AG04450 (cell line): ENCODE results near the gene TCL1B. TPM values are rescaled to one million over a fixed set of nuclear protein-coding genes. Genes with fewer than 3 reads are reported as not detected.

ENCODE experiments used
- CTCF ChIA-PET: fragments of 300-600, 350-600 bp; formaldehyde crosslinking; extraction: SDS; loops from one replicate; lab custom pipeline; 2022; ENCODE audit warnings: antibody characterized with exemption, inconsistent platforms; lab: Charles Lee
- POLR2A ChIA-PET: fragments of 350-600 bp; formaldehyde crosslinking; extraction: SDS; loops from one replicate; lab custom pipeline; 2021; ENCODE audit warnings: antibody characterized with exemption, inconsistent platforms; lab: Yijun Ruan, JAX
- DNase-seq: peaks from one replicate; pipeline ENCODE4 v3.0.0-alpha.2; 2011; ENCODE audit warnings: low read depth, low spot score
- H3K27ac ChIP-seq: one replicate; pipeline ENCODE4 v1.5.1; 2012; ENCODE audit warnings: low read depth, low read length, control low read depth
- H3K27me3 ChIP-seq: one replicate; pipeline ENCODE4 v1.6.0; 2012; ENCODE audit warnings: low read length; ENCODE audit not compliant: control insufficient read depth, insufficient read depth
- H3K4me3 ChIP-seq: 2 replicates; pipeline ENCODE4 v1.5.1; 2011; ENCODE audit warnings: mild to moderate bottlenecking, low read depth, low read length, control low read depth
- H3K9me3 ChIP-seq: 2 replicates; pipeline ENCODE4 v1.5.1; 2012; ENCODE audit warnings: low read length; ENCODE audit not compliant: control insufficient read depth, insufficient read depth
- CTCF ChIP-seq: IDR thresholded peaks from 2 replicates; pipeline ENCODE4 v1.5.1; 2011; ENCODE audit warnings: low read depth, low read length, control low read depth, inconsistent platforms
- polyA plus RNA-seq: library from polyadenylated mRNA; depleted of rRNA; stranded (reverse); fragments of >200 nt; gene quantifications from 2 replicates; pipeline ENCODE4 v1.2.3, GENCODE V29; 2011

The TCL1B gene
- polyA plus RNA-seq, 1 experiment, result not detected

GRCh38 chr14:95677179-95677835, 8.9 kb upstream of the TCL1B start:
- Histone ChIP-seq H3K4me3 (no peak overlapping the region), H3K27me3 (no peaks in the 10 kb centered on the region), H3K27ac (no peak overlapping the region), H3K9me3 (no peaks in the 10 kb centered on the region; the same call in 1 of the 2 replicates)
- ChIA-PET CTCF (no interaction called here), POLR2A (no interaction called here)
- DNase-seq, result no peak
- no peak for TF ChIP-seq CTCF

- no peak for TF ChIP-seq CTCF
- ChIA-PET CTCF (interaction anchor here (0.6 kb wide), 1 partner anchor 490 kb away, joined by 4 read pairs; no protein-coding TSS in a partner anchor), POLR2A (no interaction called here)
These were observed 6.9 kb upstream of the TCL1B start for GRCh38 chr14:95679148-95679815.

DNA sequence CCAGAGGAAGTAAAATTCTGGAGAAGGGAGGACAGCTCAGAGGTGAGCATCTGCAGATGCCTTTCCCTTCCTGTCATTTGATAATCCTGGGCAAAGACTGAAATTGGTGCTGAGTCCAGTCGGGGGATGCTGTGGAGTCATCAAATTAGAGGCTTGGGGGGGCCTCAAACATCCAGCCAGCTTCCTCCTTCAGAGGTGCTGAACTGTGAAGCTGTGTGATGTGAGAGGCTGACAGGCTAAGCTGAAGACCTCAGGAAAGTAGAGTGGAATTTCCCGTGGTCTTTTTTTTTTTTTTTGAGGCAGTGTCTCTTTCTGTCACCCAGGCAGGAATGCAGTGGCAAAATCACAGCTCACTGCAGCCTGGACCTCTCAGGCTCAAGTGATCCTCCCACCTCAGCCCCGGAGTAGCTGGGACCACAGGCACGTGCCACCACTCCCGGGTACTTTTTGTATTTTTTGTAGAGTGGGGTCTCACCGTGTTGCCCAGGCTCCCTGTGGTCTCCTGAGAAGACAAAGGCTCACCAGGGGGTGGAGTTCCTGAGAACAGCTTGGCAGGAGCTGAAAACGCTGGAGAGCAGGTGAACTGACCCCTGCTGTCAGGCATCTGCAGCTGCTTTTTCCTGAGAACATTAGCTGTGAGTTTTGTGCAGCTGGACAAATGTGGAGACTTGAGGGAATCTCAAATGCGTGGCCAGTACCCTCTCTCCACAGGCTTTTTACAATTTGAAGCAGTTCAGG, 6.1 kb upstream of the TCL1B start:
- POLR2A ChIA-PET, result no interaction called here
- TF ChIP-seq CTCF, result no peak
- H3K9me3 ChIP-seq, result no peaks in the 10 kb centered on the region; the same call in 1 of the 2 replicates
- H3K27ac ChIP-seq, result no peak overlapping the region
- no peak for DNase-seq
- CTCF ChIA-PET, result no interaction called here
- no peaks in the 10 kb centered on the region for H3K27me3 ChIP-seq
- H3K4me3 ChIP-seq, result no peak overlapping the region

More at GRCh38 chr14:95679148-95679815, 6.9 kb upstream of the TCL1B start:
- no peak for DNase-seq
- no peaks in the 10 kb centered on the region for H3K27me3 ChIP-seq
- no peak overlapping the region for H3K4me3 ChIP-seq
- no peaks in the 10 kb centered on the region; the same call in 1 of the 2 replicates for H3K9me3 ChIP-seq
- no peak overlapping the region for H3K27ac ChIP-seq

DNA sequence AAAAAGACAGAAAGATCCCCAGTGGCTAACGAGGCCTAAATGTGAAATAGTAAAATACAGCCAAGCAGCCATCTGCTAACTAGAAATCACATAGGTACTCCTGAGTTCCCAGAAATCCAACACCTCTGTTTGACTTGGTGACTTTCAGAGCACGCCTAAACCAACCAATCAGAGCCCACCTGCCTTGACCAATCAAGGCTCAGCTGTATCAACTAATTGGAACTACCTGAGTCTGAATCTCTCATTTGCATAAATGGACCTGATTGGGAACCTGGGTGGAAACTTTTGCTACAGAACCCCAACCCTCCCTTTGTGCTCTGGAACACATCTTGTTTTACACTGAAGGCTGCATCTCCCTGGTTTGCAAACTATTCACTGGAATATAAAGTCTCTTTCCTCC, 5.1 kb upstream of the TCL1B start:
- CTCF ChIA-PET, result no interaction called here

More for the DNA sequence above, 5.1 kb upstream of the TCL1B start:
- H3K27ac ChIP-seq, result no peak overlapping the region
- DNase-seq, result no peak
- peaks cover 8% of the 10 kb centered on the region for H3K9me3 ChIP-seq
- H3K27me3 ChIP-seq, result no peaks in the 10 kb centered on the region
- TF ChIP-seq CTCF, result no peak
- no peak overlapping the region for H3K4me3 ChIP-seq
- POLR2A ChIA-PET, result no interaction called here
